HEK293 (cell line): ENCODE measurements around the gene IGF2R.

Experiments used
- ATF2 ChIP-seq: fragments of 450-650 bp; formaldehyde crosslinking; IDR thresholded peaks from 2 replicates; pipeline ENCODE4 v1.5.1; 2016; ENCODE audit warnings: missing biosample characterization, missing genetic modification characterization, low read depth
- HOXD13 ChIP-seq: sonication (generic); formaldehyde crosslinking; IDR thresholded peaks from 2 replicates; pipeline ENCODE4 v1.8.0; 2022; ENCODE audit warnings: missing genetic modification reagents, borderline replicate concordance
- KLF10 ChIP-seq: fragments of 450-650 bp; IDR thresholded peaks from 2 replicates; pipeline ENCODE4 v1.5.1; 2018; ENCODE audit warnings: missing biosample characterization, mild to moderate bottlenecking, missing genetic modification characterization
- PRDM4 ChIP-seq: fragments of 450-650 bp; formaldehyde crosslinking; IDR thresholded peaks from 2 replicates; pipeline ENCODE4 v1.5.1; 2017; ENCODE audit warnings: missing biosample characterization, missing genetic modification characterization
- REST ChIP-seq: fragments of 450-650 bp; formaldehyde crosslinking; IDR thresholded peaks from 2 replicates; pipeline ENCODE4 v1.5.1; 2016; ENCODE audit warnings: missing biosample characterization, missing genetic modification characterization
- SETDB1 ChIP-seq: IDR thresholded peaks from one replicate; pipeline ENCODE4 v1.6.1; 2017; ENCODE audit warnings: mild to moderate bottlenecking, low read length, moderate library complexity, mixed read lengths; ENCODE audit not compliant: insufficient read length
- SP2 ChIP-seq: fragments of 450-650 bp; formaldehyde crosslinking; IDR thresholded peaks from 2 replicates; pipeline ENCODE4 v1.5.1; 2016; ENCODE audit warnings: missing biosample characterization, missing genetic modification characterization
- ZBTB44 ChIP-seq: fragments of 450-650 bp; IDR thresholded peaks from 2 replicates; pipeline ENCODE4 v1.5.1; 2018; ENCODE audit warnings: missing biosample characterization, mild to moderate bottlenecking, missing genetic modification characterization
- ZFHX2 ChIP-seq: fragments of 450-650 bp; formaldehyde crosslinking; conservative IDR thresholded peaks from 2 replicates; pipeline ENCODE4 v1.5.1; 2016; ENCODE audit warnings: missing biosample characterization, missing genetic modification characterization
- ZNF629 ChIP-seq: fragments of 450-650 bp; formaldehyde crosslinking; IDR thresholded peaks from 2 replicates; pipeline ENCODE4 v1.5.1; 2017; ENCODE audit warnings: missing biosample characterization, missing genetic modification characterization
- ZNF791 ChIP-seq: fragments of 450-650 bp; formaldehyde crosslinking; IDR thresholded peaks from 2 replicates; pipeline ENCODE4 v1.5.1; 2016; ENCODE audit warnings: missing biosample characterization, missing genetic modification characterization
- TF ChIP-seq, protein P1 (sequence below): fragments of 450-650 bp; formaldehyde crosslinking; IDR thresholded peaks from 2 replicates; pipeline ENCODE4 v1.5.1; 2016; ENCODE audit warnings: missing biosample characterization, missing genetic modification characterization
- TF ChIP-seq, protein P2 (sequence below): fragments of 450-650 bp; formaldehyde crosslinking; IDR thresholded peaks from 2 replicates; pipeline ENCODE4 v1.5.1; 2016; ENCODE audit warnings: missing biosample characterization, missing genetic modification characterization

DNA sequence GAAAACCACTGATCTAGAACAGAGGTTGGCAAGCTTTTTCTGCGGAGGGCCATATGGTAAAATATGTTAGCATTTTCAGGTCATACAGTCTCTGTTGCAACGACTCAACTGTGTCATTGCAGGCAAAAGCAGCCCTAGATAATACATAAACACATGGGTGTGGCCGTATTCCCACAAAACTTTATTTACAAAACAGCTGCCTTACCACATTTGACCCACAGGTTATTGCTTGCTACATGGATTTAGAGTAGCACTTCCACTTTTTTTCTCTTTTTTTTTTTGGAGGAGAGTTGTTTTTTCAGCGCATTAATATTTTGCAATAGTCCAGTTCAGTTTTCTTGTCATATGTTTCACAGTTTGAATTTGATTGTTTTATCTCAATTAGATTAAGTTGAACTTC, 2.5 kb upstream of the IGF2R start:
- TF ChIP-seq, protein P1, sequence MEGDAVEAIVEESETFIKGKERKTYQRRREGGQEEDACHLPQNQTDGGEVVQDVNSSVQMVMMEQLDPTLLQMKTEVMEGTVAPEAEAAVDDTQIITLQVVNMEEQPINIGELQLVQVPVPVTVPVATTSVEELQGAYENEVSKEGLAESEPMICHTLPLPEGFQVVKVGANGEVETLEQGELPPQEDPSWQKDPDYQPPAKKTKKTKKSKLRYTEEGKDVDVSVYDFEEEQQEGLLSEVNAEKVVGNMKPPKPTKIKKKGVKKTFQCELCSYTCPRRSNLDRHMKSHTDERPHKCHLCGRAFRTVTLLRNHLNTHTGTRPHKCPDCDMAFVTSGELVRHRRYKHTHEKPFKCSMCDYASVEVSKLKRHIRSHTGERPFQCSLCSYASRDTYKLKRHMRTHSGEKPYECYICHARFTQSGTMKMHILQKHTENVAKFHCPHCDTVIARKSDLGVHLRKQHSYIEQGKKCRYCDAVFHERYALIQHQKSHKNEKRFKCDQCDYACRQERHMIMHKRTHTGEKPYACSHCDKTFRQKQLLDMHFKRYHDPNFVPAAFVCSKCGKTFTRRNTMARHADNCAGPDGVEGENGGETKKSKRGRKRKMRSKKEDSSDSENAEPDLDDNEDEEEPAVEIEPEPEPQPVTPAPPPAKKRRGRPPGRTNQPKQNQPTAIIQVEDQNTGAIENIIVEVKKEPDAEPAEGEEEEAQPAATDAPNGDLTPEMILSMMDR (tag by site-specific recombination): no peak
- TF ChIP-seq, protein P2, sequence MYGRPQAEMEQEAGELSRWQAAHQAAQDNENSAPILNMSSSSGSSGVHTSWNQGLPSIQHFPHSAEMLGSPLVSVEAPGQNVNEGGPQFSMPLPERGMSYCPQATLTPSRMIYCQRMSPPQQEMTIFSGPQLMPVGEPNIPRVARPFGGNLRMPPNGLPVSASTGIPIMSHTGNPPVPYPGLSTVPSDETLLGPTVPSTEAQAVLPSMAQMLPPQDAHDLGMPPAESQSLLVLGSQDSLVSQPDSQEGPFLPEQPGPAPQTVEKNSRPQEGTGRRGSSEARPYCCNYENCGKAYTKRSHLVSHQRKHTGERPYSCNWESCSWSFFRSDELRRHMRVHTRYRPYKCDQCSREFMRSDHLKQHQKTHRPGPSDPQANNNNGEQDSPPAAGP (tag by site-specific recombination): no peak
- TF ChIP-seq PRDM4 (tag by site-specific recombination) (no peak), SP2 (tag by site-specific recombination) (no peak), KLF10 (tag by site-specific recombination) (no peak), ZFHX2 (tag by site-specific recombination) (no peak), ZNF629 (tag by site-specific recombination) (no peak), ZBTB44 (tag by site-specific recombination) (no peak), ATF2 (no peak), SETDB1 (no peak), REST (tag by site-specific recombination) (no peak), ZNF791 (tag by site-specific recombination) (no peak), HOXD13 (CRISPR knock-in tag) (no peak)
